DLD1 (cell line): Measurements from ENCODE around the gene PADI1.

Experiments used
- in situ Hi-C: cut with HindIII; loops from 2 replicates; pipeline ENCODE4 v1.10.0; 2017; ENCODE audit warnings: low sequenced_read_pairs

Gene PADI1

GRCh38 chr1:17265950-17266349, 61.0 kb downstream of the PADI1 start:
- in situ Hi-C loops = no loop called here

- in situ Hi-C loops = no loop called here
Observed at GRCh38 chr1:17270891-17271765, 66.2 kb downstream of the PADI1 start.

GRCh38 chr1:17272066-17272465, 67.1 kb downstream of the PADI1 start:
- in situ Hi-C loops = no loop called here

- in situ Hi-C loops = no loop called here
Observed at GRCh38 chr1:17272646-17273045, 67.7 kb downstream of the PADI1 start.

GRCh38 chr1:17273096-17273495, 68.2 kb downstream of the PADI1 start:
- in situ Hi-C loops = no loop called here

GRCh38 chr1:17274186-17275170, 69.5 kb downstream of the PADI1 start:
- in situ Hi-C loops = no loop called here

GRCh38 chr1:17276568-17276967, 71.6 kb downstream of the PADI1 start:
- in situ Hi-C loops = no loop called here

GRCh38 chr1:17277511-17278159, 72.7 kb downstream of the PADI1 start:
- in situ Hi-C loops = no loop called here

- in situ Hi-C loops = no loop called here
Observed at GRCh38 chr1:17278996-17279830, 74.3 kb downstream of the PADI1 start.

- in situ Hi-C loops = no loop called here
Observed at GRCh38 chr1:17280436-17280835, 75.5 kb downstream of the PADI1 start.

- in situ Hi-C loops = no loop called here
Observed at GRCh38 chr1:17280894-17281293, 76.0 kb downstream of the PADI1 start.

GRCh38 chr1:17281775-17282181, 76.8 kb downstream of the PADI1 start:
- in situ Hi-C loops = no loop called here

GRCh38 chr1:17282836-17283235, 77.9 kb downstream of the PADI1 start:
- in situ Hi-C loops = no loop called here

GRCh38 chr1:17286646-17287045, 81.7 kb downstream of the PADI1 start:
- in situ Hi-C loops = no loop called here

GRCh38 chr1:17287130-17287776, 82.3 kb downstream of the PADI1 start:
- in situ Hi-C loops = no loop called here

- in situ Hi-C loops = no loop called here
Observed at GRCh38 chr1:17289721-17290120, 84.8 kb downstream of the PADI1 start.

GRCh38 chr1:17290553-17290952, 85.6 kb downstream of the PADI1 start:
- in situ Hi-C loops = no loop called here

GRCh38 chr1:17292299-17293160, 87.6 kb downstream of the PADI1 start:
- in situ Hi-C loops = no loop called here
